ENCODE results near the gene NET1.

The NET1 gene

GRCh38 chr10:5461914-5462840 lies 49.8 kb downstream of the NET1 start:
- no peak overlapping the region for H3K4me3 ChIP-seq
- no peaks in the 10 kb centered on the region for H3K27me3 ChIP-seq
- H3K27ac ChIP-seq, result no peak overlapping the region
- H4K20me1 ChIP-seq, result no peaks in the 10 kb centered on the region
- H3K9me3 ChIP-seq, result no peaks in the 10 kb centered on the region
- H3K9ac ChIP-seq, result no peak overlapping the region
- H3K4me2 ChIP-seq, result peak overlapping the region; percentile 60
- TF ChIP-seq Cebpa-rat (IDR thresholded peaks at IDR 0.05), result no peak
- peaks cover 33% of the 10 kb centered on the region for H3K36me3 ChIP-seq
- H3K4me1 ChIP-seq, result peaks cover 23% of the 10 kb centered on the region

- peak overlapping the region; percentile 60 for H3K4me2 ChIP-seq
Measured at GRCh38 chr10:5462841-5463293, 50.5 kb downstream of the NET1 start.

GRCh38 chr10:5464546-5464945 lies 52.2 kb downstream of the NET1 start:
- H3K9me3 ChIP-seq, result peaks cover 18% of the 10 kb centered on the region
- H4K20me1 ChIP-seq, result no peaks in the 10 kb centered on the region
- TF ChIP-seq Cebpa-rat (IDR thresholded peaks at IDR 0.05), result no peak
- no peaks in the 10 kb centered on the region for H3K27me3 ChIP-seq
- H3K9ac ChIP-seq, result no peak overlapping the region
- H3K27ac ChIP-seq, result no peak overlapping the region
- H3K4me2 ChIP-seq, result no peak overlapping the region
- no peak overlapping the region for H3K4me3 ChIP-seq
- H3K36me3 ChIP-seq, result peaks cover 16% of the 10 kb centered on the region
- peaks cover 23% of the 10 kb centered on the region for H3K4me1 ChIP-seq

More at GRCh38 chr10:5462841-5463293, 50.5 kb downstream of the NET1 start:
- H4K20me1 ChIP-seq, result no peaks in the 10 kb centered on the region
- no peak overlapping the region for H3K27ac ChIP-seq
- no peak for TF ChIP-seq Cebpa-rat (IDR thresholded peaks at IDR 0.05)
- H3K27me3 ChIP-seq, result no peaks in the 10 kb centered on the region
- no peak overlapping the region for H3K9ac ChIP-seq
- peaks cover 30% of the 10 kb centered on the region for H3K36me3 ChIP-seq
- peaks cover 23% of the 10 kb centered on the region for H3K4me1 ChIP-seq
- H3K4me3 ChIP-seq, result no peak overlapping the region
- H3K9me3 ChIP-seq, result peaks cover 3% of the 10 kb centered on the region

GRCh38 chr10:5465976-5466450 lies 53.7 kb downstream of the NET1 start:
- peaks cover 19% of the 10 kb centered on the region for H3K4me1 ChIP-seq
- H3K9ac ChIP-seq, result no peak overlapping the region
- no peak overlapping the region for H3K4me2 ChIP-seq
- H3K27ac ChIP-seq, result no peak overlapping the region
- 0 out of 2 replicates have a peak, but pooled peaks cover 3% of the 10 kb centered on the region for H3K36me3 ChIP-seq
- H4K20me1 ChIP-seq, result no peaks in the 10 kb centered on the region
- no peak overlapping the region for H3K4me3 ChIP-seq
- no peaks in the 10 kb centered on the region for H3K27me3 ChIP-seq
- TF ChIP-seq Cebpa-rat (IDR thresholded peaks at IDR 0.05), result no peak
- peaks cover 22% of the 10 kb centered on the region for H3K9me3 ChIP-seq

GRCh38 chr10:5466451-5467206 lies 54.3 kb downstream of the NET1 start:
- H3K4me1 ChIP-seq, result peaks cover 13% of the 10 kb centered on the region
- no peaks in the 10 kb centered on the region for H3K27me3 ChIP-seq
- H3K9me3 ChIP-seq, result peaks cover 22% of the 10 kb centered on the region
- no peak overlapping the region for H3K4me3 ChIP-seq
- 0 out of 2 replicates have a peak, but pooled peaks cover 3% of the 10 kb centered on the region for H3K36me3 ChIP-seq
- H3K4me2 ChIP-seq, result no peak overlapping the region
- H4K20me1 ChIP-seq, result no peaks in the 10 kb centered on the region
- H3K27ac ChIP-seq, result no peak overlapping the region
- no peak overlapping the region for H3K9ac ChIP-seq
- no peak for TF ChIP-seq Cebpa-rat (IDR thresholded peaks at IDR 0.05)

- Histone ChIP-seq H4K20me1 (no peaks in the 10 kb centered on the region), H3K36me3 (0 out of 2 replicates have a peak, but pooled peaks cover 3% of the 10 kb centered on the region), H3K27me3 (no peaks in the 10 kb centered on the region), H3K4me3 (no peak overlapping the region), H3K4me2 (no peak overlapping the region), H3K4me1 (peaks cover 8% of the 10 kb centered on the region), H3K9ac (no peak overlapping the region), H3K27ac (no peak overlapping the region), H3K9me3 (peaks cover 22% of the 10 kb centered on the region)
- no peak for TF ChIP-seq Cebpa-rat (IDR thresholded peaks at IDR 0.05)
Measured at GRCh38 chr10:5467207-5467535, 54.8 kb downstream of the NET1 start.

- Histone ChIP-seq H3K36me3 (0 out of 2 replicates have a peak, but pooled peaks cover 3% of the 10 kb centered on the region), H3K4me2 (no peak overlapping the region), H3K27ac (no peak overlapping the region), H3K4me3 (no peak overlapping the region), H3K4me1 (peaks cover 2% of the 10 kb centered on the region), H3K9ac (no peak overlapping the region), H3K9me3 (peaks cover 22% of the 10 kb centered on the region), H3K27me3 (no peaks in the 10 kb centered on the region), H4K20me1 (no peaks in the 10 kb centered on the region)
- TF ChIP-seq Cebpa-rat (IDR thresholded peaks at IDR 0.05), result no peak
Measured at GRCh38 chr10:5467634-5468255, 55.4 kb downstream of the NET1 start.

GRCh38 chr10:5468262-5469106 lies 56.1 kb downstream of the NET1 start:
- Histone ChIP-seq H3K36me3 (0 out of 2 replicates have a peak, but pooled peaks cover 3% of the 10 kb centered on the region), H3K4me3 (no peak overlapping the region), H3K27me3 (no peaks in the 10 kb centered on the region), H4K20me1 (no peaks in the 10 kb centered on the region), H3K9ac (no peak overlapping the region), H3K9me3 (peaks cover 22% of the 10 kb centered on the region), H3K27ac (no peak overlapping the region), H3K4me2 (no peak overlapping the region), H3K4me1 (no peaks in the 10 kb centered on the region)
- TF ChIP-seq Cebpa-rat (IDR thresholded peaks at IDR 0.05), result no peak

Measured in BLaER1 (cell line).